Neural crest cell (in vitro differentiated cells): ENCODE results near the gene PANX1. TPM values are rescaled to one million over a fixed set of nuclear protein-coding genes. Genes with fewer than 3 reads are reported as not detected.

Source experiments
- DNase-seq: peaks from one replicate; pipeline ENCODE4 v3.0.0; 2021; ENCODE audit warnings: low read depth, mixed read lengths, low spot score
- H3K27ac Mint-ChIP-seq: one replicate; pipeline ENCODE4 v1.8.0; 2021; ENCODE audit warnings: mild to moderate bottlenecking, mixed read lengths; ENCODE audit not compliant: unreplicated experiment
- H3K27me3 Mint-ChIP-seq: 2 replicates; pipeline ENCODE4 v1.8.0; 2021; ENCODE audit warnings: low read depth, mild to moderate bottlenecking, mixed read lengths
- H3K36me3 Mint-ChIP-seq: 2 replicates; pipeline ENCODE4 v1.8.0; 2021; ENCODE audit warnings: low read depth, mild to moderate bottlenecking, mixed read lengths
- H3K4me1 Mint-ChIP-seq: 2 replicates; pipeline ENCODE4 v1.8.0; 2021; ENCODE audit warnings: mixed read lengths
- H3K4me3 Mint-ChIP-seq: one replicate; pipeline ENCODE4 v1.8.0; 2021; ENCODE audit warnings: mild to moderate bottlenecking, mixed read lengths
- H3K9me3 Mint-ChIP-seq: 2 replicates; pipeline ENCODE4 v1.8.0; 2021; ENCODE audit warnings: mixed read lengths
- CTCF ChIP-seq: fragments of 200-600 bp; sonication (generic); conservative IDR thresholded peaks from 2 replicates; pipeline ENCODE4 v1.5.0; 2021; ENCODE audit warnings: antibody characterized with exemption, mild to moderate bottlenecking
- total RNA-seq: library from RNA; stranded (reverse); gene quantifications from 2 replicates; pipeline ENCODE4 v1.2.1, GENCODE V29; 2021

The PANX1 gene
- total RNA-seq, 1 donor from 2014 or later = 43.1 TPM

- Mint-ChIP-seq H3K9me3 (peaks cover 3% of the 10 kb centered on the region), H3K36me3 (peaks cover 3% of the 10 kb centered on the region), H3K4me3 (no peak overlapping the region), H3K4me1 (no peaks in the 10 kb centered on the region), H3K27me3 (peaks cover 14% of the 10 kb centered on the region), H3K27ac (no peak overlapping the region)
- no peak for DNase-seq
- no peak for TF ChIP-seq CTCF
Observed at GRCh38 chr11:94091091-94091490, 37.5 kb upstream of the PANX1 start.

- Mint-ChIP-seq H3K9me3 (peaks cover 3% of the 10 kb centered on the region), H3K4me1 (no peaks in the 10 kb centered on the region), H3K36me3 (peaks cover 3% of the 10 kb centered on the region), H3K27ac (no peak overlapping the region), H3K27me3 (no peaks in the 10 kb centered on the region), H3K4me3 (no peak overlapping the region)
- no peak for TF ChIP-seq CTCF
- DNase-seq = no peak
Observed at GRCh38 chr11:94100253-94100652, 28.4 kb upstream of the PANX1 start.

- Mint-ChIP-seq H3K4me1 (no peaks in the 10 kb centered on the region), H3K4me3 (no peak overlapping the region), H3K36me3 (peaks cover 3% of the 10 kb centered on the region), H3K27ac (no peak overlapping the region), H3K9me3 (peaks cover 8% of the 10 kb centered on the region), H3K27me3 (no peaks in the 10 kb centered on the region)
- DNase-seq = no peak
- no peak for TF ChIP-seq CTCF
Observed at GRCh38 chr11:94103471-94103870, 25.2 kb upstream of the PANX1 start.

GRCh38 chr11:94104734-94105133 lies 23.9 kb upstream of the PANX1 start:
- H3K9me3 Mint-ChIP-seq = peaks cover 8% of the 10 kb centered on the region
- no peak overlapping the region for H3K27ac Mint-ChIP-seq
- no peaks in the 10 kb centered on the region for H3K27me3 Mint-ChIP-seq

GRCh38 chr11:94106716-94107115 lies 21.9 kb upstream of the PANX1 start:
- Mint-ChIP-seq H3K9me3 (peaks cover 8% of the 10 kb centered on the region), H3K27me3 (peaks cover 3% of the 10 kb centered on the region), H3K4me1 (no peaks in the 10 kb centered on the region), H3K36me3 (no peaks in the 10 kb centered on the region), H3K27ac (no peak overlapping the region), H3K4me3 (no peak overlapping the region)
- TF ChIP-seq CTCF = no peak
- no peak for DNase-seq

More at GRCh38 chr11:94104734-94105133, 23.9 kb upstream of the PANX1 start:
- no peak overlapping the region for H3K4me3 Mint-ChIP-seq
- no peaks in the 10 kb centered on the region for H3K4me1 Mint-ChIP-seq
- DNase-seq = no peak
- no peak for TF ChIP-seq CTCF
- no peaks in the 10 kb centered on the region for H3K36me3 Mint-ChIP-seq

GRCh38 chr11:94107363-94107762 lies 21.3 kb upstream of the PANX1 start:
- H3K36me3 Mint-ChIP-seq = no peaks in the 10 kb centered on the region
- peaks cover 8% of the 10 kb centered on the region for H3K9me3 Mint-ChIP-seq
- no peaks in the 10 kb centered on the region for H3K4me1 Mint-ChIP-seq
- peaks cover 3% of the 10 kb centered on the region for H3K27me3 Mint-ChIP-seq
- DNase-seq = no peak
- H3K27ac Mint-ChIP-seq = no peak overlapping the region
- TF ChIP-seq CTCF = no peak
- no peak overlapping the region for H3K4me3 Mint-ChIP-seq
